Stomach (tissue), 9 donors: ENCODE data around the gene COX4I1. TPM values are rescaled to one million over a fixed set of nuclear protein-coding genes. Genes with fewer than 3 reads are reported as not detected.
A peak's percentile ranks its signal among the peaks of the same experiment; 100 is the strongest.

Experiments
- DNase-seq, 2 donors: peaks; one replicate each; pipeline versions ENCODE4 v3.0.0 to v3.0.0-alpha.2; 2013 to 2019
- H3K27ac ChIP-seq, 5 donors: fragments of 200-600 bp in 4 of 5; sonication (generic) in 4 of 5; one replicate each; pipeline ENCODE4 v1.5.1; 2013 to 2019; ENCODE audit warnings: mild to moderate bottlenecking in 1 of 5, moderate library complexity in 1 of 5
- H3K27me3 ChIP-seq, 3 donors: fragments of 200-600 bp; sonication (generic); one replicate each; pipeline ENCODE4 v1.5.1; 2017 to 2019; ENCODE audit warnings: mixed run types in 1 of 3
- H3K36me3 ChIP-seq, 4 donors: fragments of 200-600 bp; sonication (generic); 1 replicate in 3 of 4; 2 replicates in 1 of 4; pipeline ENCODE4 v1.5.1; 2016 to 2019
- H3K4me1 ChIP-seq, 4 donors: fragments of 200-600 bp; sonication (generic); one replicate each; pipeline ENCODE4 v1.5.1; 2016 to 2019
- H3K4me3 ChIP-seq, 4 donors: fragments of 200-600 bp; sonication (generic) in 3 of 4; one replicate each; pipeline ENCODE4 v1.5.1; 2016 to 2019; ENCODE audit warnings: mild to moderate bottlenecking in 1 of 4
- H3K9me3 ChIP-seq, 4 donors: fragments of 200-600 bp; sonication (generic); one replicate each; pipeline ENCODE4 v1.5.1; 2016 to 2019
- EP300 ChIP-seq: sonication (generic); formaldehyde crosslinking; IDR thresholded peaks from one replicate; pipeline ENCODE4 v1.6.1; 2017; ENCODE audit warnings: antibody characterized with exemption
- POLR2A ChIP-seq, 4 donors: fragments of 450-650 bp; IDR thresholded peaks; one replicate each; pipeline ENCODE4 v1.6.1; 2016; ENCODE audit warnings: antibody characterized with exemption in 4 of 4, control low read depth in 2 of 4, mild to moderate bottlenecking in 1 of 4, moderate library complexity in 1 of 4
- POLR2AphosphoS5 ChIP-seq, 3 donors: sonication (generic); formaldehyde crosslinking; IDR thresholded peaks; one replicate each; pipeline ENCODE4 v1.6.1; 2016; ENCODE audit warnings: antibody characterized with exemption in 3 of 3
- WGBS, 5 donors: extraction: QIAGEN DNeasy Blood & Tissue Kit in 3 of 5; methylation state at CpG; one replicate each; pipeline versions ENCODE4 v1.1.5 to v1.1.7; 2013 to 2018; 5-methylcytosine and 5-hydroxymethylcytosine counted together
- intact Hi-C: fragments of 100-400 bp; cut with DNase I; formaldehyde crosslinking; loops from one replicate; pipeline ENCODE4 v1.15.1; 2023; ENCODE audit warnings: low total_unique reads
- polyA plus RNA-seq, 3 donors: library from polyadenylated mRNA; stranded (reverse); fragments of 200-250 nt; gene quantifications; one replicate each; pipeline ENCODE4 v1.2.3, GENCODE V29; 2013
- total RNA-seq, 5 donors: library from RNA; depleted of rRNA; stranded (reverse); fragments of >200 nt; gene quantifications; one replicate each; pipeline versions ENCODE4 v1.1.0 to v1.2.3, GENCODE V29; 2014 to 2016
- TF ChIP-seq, protein P1 (sequence below), 7 experiments: fragments of 450-650 bp in 4 of 7; fragments of 200-600 bp in 3 of 7; sonication (generic) in 3 of 7; IDR thresholded peaks; one replicate each; pipeline ENCODE4 v1.5.1; 2016 to 2019; ENCODE audit warnings: antibody characterized with exemption in 7 of 7, control low read depth in 2 of 7, mild to moderate bottlenecking in 1 of 7
- donor health status: healthy with polysubstance abuse.
- donor health status: Bipolar disorder and iron deficiency.
- donor health status: healthy.

The COX4I1 gene
- total and polyA plus RNA-seq, 8 donors: 57.2 to 1,368 (median 668) TPM

DNA sequence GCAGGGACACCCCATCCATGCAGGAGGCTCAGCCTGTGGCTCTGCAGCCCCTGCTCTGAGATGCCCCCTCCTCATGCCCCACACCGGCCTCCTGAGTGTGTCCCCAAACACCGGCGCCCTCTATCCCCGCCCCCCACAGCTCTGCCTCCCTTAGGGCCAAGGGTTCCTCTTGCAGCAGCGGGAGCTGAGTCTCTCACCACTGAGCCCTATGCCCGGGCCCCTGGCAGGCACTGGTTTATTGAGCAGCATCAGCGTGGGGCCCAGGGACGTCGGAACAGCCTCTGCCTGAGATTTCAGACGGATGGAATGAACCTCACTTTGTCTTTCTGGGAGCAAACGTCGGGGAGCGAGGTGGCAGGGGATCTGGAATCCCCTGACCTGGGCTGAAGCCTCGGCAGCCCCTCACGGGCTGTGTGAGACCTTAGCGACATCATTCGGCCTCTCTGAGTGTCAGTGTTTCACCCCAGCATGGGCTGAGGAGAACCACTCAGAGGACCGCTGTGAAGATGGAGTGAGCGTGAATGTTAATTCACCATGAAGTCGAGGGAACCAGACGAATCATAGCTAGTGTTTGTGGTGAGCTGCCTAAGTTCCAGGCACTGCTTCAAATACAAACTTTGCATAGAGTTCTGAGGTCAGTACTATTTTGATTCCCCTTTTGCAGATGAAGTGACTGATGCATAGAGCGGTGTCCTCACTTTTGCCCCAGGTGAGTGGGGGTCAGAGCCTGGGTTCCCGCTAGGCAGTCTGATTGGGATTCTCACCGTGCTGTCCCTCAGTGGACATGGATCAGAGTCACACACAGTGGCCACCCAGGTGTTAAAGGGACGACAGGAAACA is 43.3 kb upstream of the COX4I1 start:
- peaks cover 22 to 37% (median 32%) of the 10 kb centered on the region in 4 donors for H3K4me1 ChIP-seq
- DNase-seq: no peak
- no peaks in the 10 kb centered on the region for H3K9me3 ChIP-seq
- H3K27ac ChIP-seq: peak overlapping the region in 1 of 5 donors; percentile 68
- WGBS, 5 donors: 72 to 81% (median 74%) methylated on average over 25 of the region's 25 CpGs
- intact Hi-C loops: no loop called here
- H3K4me3 ChIP-seq: no peak overlapping the region
- TF ChIP-seq, protein P1, sequence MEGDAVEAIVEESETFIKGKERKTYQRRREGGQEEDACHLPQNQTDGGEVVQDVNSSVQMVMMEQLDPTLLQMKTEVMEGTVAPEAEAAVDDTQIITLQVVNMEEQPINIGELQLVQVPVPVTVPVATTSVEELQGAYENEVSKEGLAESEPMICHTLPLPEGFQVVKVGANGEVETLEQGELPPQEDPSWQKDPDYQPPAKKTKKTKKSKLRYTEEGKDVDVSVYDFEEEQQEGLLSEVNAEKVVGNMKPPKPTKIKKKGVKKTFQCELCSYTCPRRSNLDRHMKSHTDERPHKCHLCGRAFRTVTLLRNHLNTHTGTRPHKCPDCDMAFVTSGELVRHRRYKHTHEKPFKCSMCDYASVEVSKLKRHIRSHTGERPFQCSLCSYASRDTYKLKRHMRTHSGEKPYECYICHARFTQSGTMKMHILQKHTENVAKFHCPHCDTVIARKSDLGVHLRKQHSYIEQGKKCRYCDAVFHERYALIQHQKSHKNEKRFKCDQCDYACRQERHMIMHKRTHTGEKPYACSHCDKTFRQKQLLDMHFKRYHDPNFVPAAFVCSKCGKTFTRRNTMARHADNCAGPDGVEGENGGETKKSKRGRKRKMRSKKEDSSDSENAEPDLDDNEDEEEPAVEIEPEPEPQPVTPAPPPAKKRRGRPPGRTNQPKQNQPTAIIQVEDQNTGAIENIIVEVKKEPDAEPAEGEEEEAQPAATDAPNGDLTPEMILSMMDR (IDR thresholded peaks at IDR 0.05): no peak
- TF ChIP-seq POLR2A (IDR thresholded peaks at IDR 0.05): no peak
- TF ChIP-seq POLR2AphosphoS5 (IDR thresholded peaks at IDR 0.05): no peak
- TF ChIP-seq EP300: no peak
- peaks cover 0 to 34% (median 4%) of the 10 kb centered on the region in 3 donors for H3K27me3 ChIP-seq
- H3K36me3 ChIP-seq: no peaks in the 10 kb centered on the region

DNA sequence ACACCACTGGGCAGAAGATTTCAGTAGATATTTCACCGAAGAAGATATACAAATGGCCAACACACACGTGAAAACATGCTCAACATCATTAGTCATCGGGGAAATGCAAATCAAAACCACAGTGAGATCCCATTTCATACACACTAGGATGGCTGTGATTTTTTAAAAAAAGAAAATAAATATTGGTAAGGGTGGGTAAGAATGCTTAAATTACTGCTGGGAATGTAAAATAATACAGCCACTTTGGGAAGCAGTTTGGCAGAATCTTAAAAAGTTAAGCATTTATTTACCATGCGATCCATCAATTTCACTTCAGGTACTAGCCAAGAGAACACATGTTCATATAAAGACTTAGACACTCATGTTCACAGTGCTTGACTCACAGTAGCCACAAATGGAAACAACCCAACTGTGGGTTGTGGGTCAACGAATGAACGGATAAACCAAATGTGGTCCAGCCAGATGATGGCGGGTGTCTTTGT is 42.1 kb upstream of the COX4I1 start:
- no peak for DNase-seq
- peak overlapping the region in 1 of 5 donors; percentile 68 for H3K27ac ChIP-seq
- peaks cover 11 to 25% (median 20%) of the 10 kb centered on the region in 4 donors for H3K4me1 ChIP-seq
- no peak for TF ChIP-seq POLR2A (IDR thresholded peaks at IDR 0.05)
- TF ChIP-seq POLR2AphosphoS5 (IDR thresholded peaks at IDR 0.05): no peak
- no peak for TF ChIP-seq EP300
- TF ChIP-seq, protein P1 (IDR thresholded peaks at IDR 0.05): no peak
- intact Hi-C loops: no loop called here
- 54 to 67% (median 63%) methylated on average over 7 of the region's 7 CpGs for WGBS, 5 donors
- H3K4me3 ChIP-seq: no peak overlapping the region
- H3K27me3 ChIP-seq: peaks cover 0 to 30% (median 4%) of the 10 kb centered on the region in 3 donors
- H3K36me3 ChIP-seq: no peaks in the 10 kb centered on the region
- H3K9me3 ChIP-seq: no peaks in the 10 kb centered on the region

DNA sequence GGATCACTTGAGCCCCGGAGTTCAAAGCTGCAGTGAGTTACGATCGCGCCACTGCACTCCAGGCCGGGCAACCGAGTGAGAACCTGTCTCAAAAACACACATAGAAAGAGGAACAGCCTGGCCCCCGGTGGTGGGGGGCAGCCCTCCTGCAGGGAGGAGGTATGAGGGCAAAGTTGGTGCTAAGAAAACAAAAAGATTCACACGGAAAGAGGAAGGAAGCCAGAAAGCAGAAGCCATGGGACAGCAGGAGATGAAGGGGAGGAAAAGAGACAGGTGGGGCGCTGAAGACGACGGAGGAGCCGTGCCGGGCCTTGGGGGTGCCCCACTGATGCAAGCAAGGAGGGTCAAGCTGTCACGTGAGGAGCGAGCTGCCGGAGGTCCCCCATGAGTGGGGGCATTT is 40.4 kb upstream of the COX4I1 start:
- Histone ChIP-seq H3K27me3 (peaks cover 0 to 31% (median 8%) of the 10 kb centered on the region in 3 donors), H3K27ac (no peak overlapping the region), H3K4me1 (peaks cover 0 to 8% (median 3%) of the 10 kb centered on the region in 4 donors), H3K36me3 (no peaks in the 10 kb centered on the region), H3K4me3 (peak overlapping the region in 1 of 4 donors; percentile 27), H3K9me3 (no peaks in the 10 kb centered on the region)
- intact Hi-C loops: no loop called here
- WGBS, 5 donors: 50 to 68% (median 67%) methylated on average over 16 of the region's 16 CpGs
- DNase-seq: peak in 1 of 2 donors; percentile 29
- TF ChIP-seq, protein P1 (IDR thresholded peaks at IDR 0.05): no peak
- no peak for TF ChIP-seq POLR2A (IDR thresholded peaks at IDR 0.05)
- TF ChIP-seq POLR2AphosphoS5 (IDR thresholded peaks at IDR 0.05): no peak

DNA sequence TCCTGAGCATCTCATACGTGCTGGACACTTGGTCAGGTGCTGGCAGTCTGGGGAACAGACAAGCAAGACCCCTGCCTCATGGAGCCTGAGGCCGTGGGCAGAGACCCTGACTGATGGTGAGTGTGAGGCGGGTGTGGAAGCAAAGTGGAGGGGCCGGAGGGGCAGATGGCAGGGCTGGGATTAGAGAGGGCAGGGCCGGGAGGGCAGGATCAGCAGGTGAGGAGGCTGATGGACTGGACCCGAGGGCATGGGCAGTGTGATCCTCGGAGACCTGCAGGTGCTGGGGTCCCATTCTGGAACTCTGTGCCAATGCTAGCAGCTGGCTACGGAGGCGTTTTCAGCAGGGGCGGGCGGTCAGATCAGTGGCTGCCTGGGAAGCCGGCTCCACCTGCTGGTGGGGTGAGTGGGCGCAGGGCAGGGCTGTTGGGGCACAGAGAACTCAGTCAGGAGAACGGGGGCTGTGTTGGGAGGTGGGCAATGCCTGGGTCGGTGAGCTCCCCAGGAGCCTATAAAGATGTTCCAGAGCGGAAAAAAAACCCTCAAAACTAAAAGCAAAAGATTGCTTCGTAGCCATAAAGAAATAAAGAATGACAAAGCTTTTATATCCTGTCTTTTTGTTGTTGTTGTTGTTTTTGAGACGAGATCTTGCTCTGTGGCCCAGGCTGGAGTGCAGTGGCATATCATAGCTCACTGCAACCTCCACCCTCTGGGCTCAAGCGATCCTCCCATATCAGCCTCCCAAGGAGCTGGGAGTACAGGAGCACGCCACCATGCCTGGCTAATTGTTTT is 39.7 kb upstream of the COX4I1 start:
- no peaks in the 10 kb centered on the region for H3K36me3 ChIP-seq
- H3K9me3 ChIP-seq: no peaks in the 10 kb centered on the region
- no peak for TF ChIP-seq POLR2A (IDR thresholded peaks at IDR 0.05)
- TF ChIP-seq POLR2AphosphoS5 (IDR thresholded peaks at IDR 0.05): no peak
- TF ChIP-seq, protein P1 (IDR thresholded peaks at IDR 0.05): peak in 5 of 7 experiments; percentile 28 to 67 (median 39)
- TF ChIP-seq EP300: no peak
- peaks cover 0 to 31% (median 8%) of the 10 kb centered on the region in 3 donors for H3K27me3 ChIP-seq
- H3K27ac ChIP-seq: no peak overlapping the region
- intact Hi-C loops: no loop called here
- H3K4me1 ChIP-seq: peaks cover 0 to under 1% (median 0%) of the 10 kb centered on the region in 4 donors
- DNase-seq: peak in 1 of 2 donors; percentile 67
- WGBS, 5 donors: 49 to 57% (median 53%) methylated on average over 20 of the region's 20 CpGs
- peak overlapping the region in 1 of 4 donors; percentile 27 for H3K4me3 ChIP-seq
